Chondrocyte (in vitro differentiated cells): ENCODE results near the gene RAD51B. TPM values are rescaled to one million over a fixed set of nuclear protein-coding genes. Genes with fewer than 3 reads are reported as not detected.

ENCODE experiments used
- DNase-seq: peaks from one replicate; pipeline ENCODE4 v3.0.0; 2021; ENCODE audit warnings: mixed read lengths, low spot score
- H3K27ac Mint-ChIP-seq: one replicate; pipeline ENCODE4 v1.8.0; 2021; ENCODE audit warnings: mild to moderate bottlenecking, moderate library complexity, mixed read lengths; ENCODE audit not compliant: unreplicated experiment
- H3K27me3 Mint-ChIP-seq: 2 replicates; pipeline ENCODE4 v1.8.0; 2021; ENCODE audit warnings: low read depth, mixed read lengths
- H3K36me3 Mint-ChIP-seq: 2 replicates; pipeline ENCODE4 v1.8.0; 2021; ENCODE audit warnings: low read depth, mixed read lengths
- H3K4me1 Mint-ChIP-seq: 2 replicates; pipeline ENCODE4 v1.8.0; 2021; ENCODE audit warnings: low read depth, mild to moderate bottlenecking, mixed read lengths
- H3K4me3 Mint-ChIP-seq: one replicate; pipeline ENCODE4 v1.8.0; 2021; ENCODE audit warnings: mild to moderate bottlenecking, moderate library complexity, mixed read lengths; ENCODE audit not compliant: unreplicated experiment
- H3K9me3 Mint-ChIP-seq: 2 replicates; pipeline ENCODE4 v1.8.0; 2021; ENCODE audit warnings: low read depth, mixed read lengths
- CTCF ChIP-seq: fragments of 200-600 bp; sonication (generic); IDR thresholded peaks from 2 replicates; pipeline ENCODE4 v1.5.0; 2021; ENCODE audit warnings: antibody characterized with exemption, mild to moderate bottlenecking, moderate library complexity
- total RNA-seq: library from RNA; stranded (reverse); gene quantifications from 3 replicates; pipeline ENCODE4 v1.2.1, GENCODE V29; 2021

Gene RAD51B
- total RNA-seq, 1 donor from 2014 or later: 8.2 TPM

- H3K4me3 Mint-ChIP-seq: no peak overlapping the region
- H3K4me1 Mint-ChIP-seq: peaks cover 8% of the 10 kb centered on the region
- no peaks in the 10 kb centered on the region for H3K27me3 Mint-ChIP-seq
- H3K27ac Mint-ChIP-seq: no peak overlapping the region
- peaks cover 11% of the 10 kb centered on the region for H3K9me3 Mint-ChIP-seq
- no peak for TF ChIP-seq CTCF
- no peaks in the 10 kb centered on the region for H3K36me3 Mint-ChIP-seq
- no peak for DNase-seq
Observed at GRCh38 chr14:68342216-68342763, 522.7 kb downstream of the RAD51B start.

GRCh38 chr14:68343534-68344118, 524.0 kb downstream of the RAD51B start:
- TF ChIP-seq CTCF: no peak
- Mint-ChIP-seq H3K9me3 (peaks cover 11% of the 10 kb centered on the region), H3K27ac (no peak overlapping the region), H3K4me1 (no peaks in the 10 kb centered on the region), H3K36me3 (no peaks in the 10 kb centered on the region), H3K4me3 (no peak overlapping the region), H3K27me3 (no peaks in the 10 kb centered on the region)
- DNase-seq: no peak

- Mint-ChIP-seq H3K4me3 (no peak overlapping the region), H3K27me3 (no peaks in the 10 kb centered on the region), H3K36me3 (no peaks in the 10 kb centered on the region), H3K27ac (no peak overlapping the region), H3K4me1 (peaks cover 15% of the 10 kb centered on the region), H3K9me3 (peaks cover 11% of the 10 kb centered on the region)
- TF ChIP-seq CTCF: no peak
- DNase-seq: no peak
Observed at GRCh38 chr14:68345738-68346137, 526.2 kb downstream of the RAD51B start.

GRCh38 chr14:68346556-68347343, 527.2 kb downstream of the RAD51B start:
- Mint-ChIP-seq H3K9me3 (peaks cover 11% of the 10 kb centered on the region), H3K4me1 (peaks cover 15% of the 10 kb centered on the region), H3K36me3 (no peaks in the 10 kb centered on the region), H3K27ac (no peak overlapping the region), H3K27me3 (no peaks in the 10 kb centered on the region), H3K4me3 (no peak overlapping the region)
- no peak for DNase-seq
- no peak for TF ChIP-seq CTCF

- Mint-ChIP-seq H3K4me1 (peaks cover 15% of the 10 kb centered on the region), H3K4me3 (no peak overlapping the region), H3K27me3 (no peaks in the 10 kb centered on the region), H3K36me3 (no peaks in the 10 kb centered on the region), H3K27ac (peak overlapping the region; percentile 37), H3K9me3 (peaks cover 9% of the 10 kb centered on the region)
- TF ChIP-seq CTCF: no peak
- DNase-seq: no peak
Observed at GRCh38 chr14:68349900-68350629, 530.5 kb downstream of the RAD51B start.
